H1 (cell line): Measurements from ENCODE around the gene TEX28.
"Not testable (repeated sequence)": the region's sequence is repeated elsewhere in the genome, so short reads cannot be mapped to it uniquely, and the experiment has no call there.

Experiments
- CTCF ChIP-seq, 3 experiments: IDR thresholded peaks; 1 replicate in 2 of 3; 2 replicates in 1 of 3; pipeline versions ENCODE4 v1.5.1 to v1.6.1; 2011; ENCODE audit warnings: low read length in 3 of 3, mild to moderate bottlenecking in 3 of 3, inconsistent platforms in 2 of 3, low read depth in 1 of 3, moderate library complexity in 1 of 3; ENCODE audit not compliant: insufficient read depth in 1 of 3; ENCODE audit errors: control extremely low read depth in 1 of 3
- FOSL1 ChIP-seq: IDR thresholded peaks from 2 replicates; pipeline ENCODE4 v1.6.1; 2011; ENCODE audit warnings: mild to moderate bottlenecking, low read depth, low read length, moderate library complexity; ENCODE audit not compliant: insufficient read depth
- GTF2F1 ChIP-seq: IDR thresholded peaks from 2 replicates; pipeline ENCODE4 v1.6.1; 2012; ENCODE audit warnings: low read depth, low read length, improper control_type of control experiment, borderline replicate concordance
- SP2 ChIP-seq: IDR thresholded peaks from 2 replicates; pipeline ENCODE4 v1.6.1; 2012; ENCODE audit warnings: mild to moderate bottlenecking, low read length, inconsistent platforms
- USF2 ChIP-seq: IDR thresholded peaks from 2 replicates; pipeline ENCODE4 v1.6.1; 2011; ENCODE audit warnings: low read length, improper control_type of control experiment

GRCh38 chrX:154238939-154239559 is 55.9 kb downstream of the TEX28 start:
- not testable (repeated sequence) for TF ChIP-seq CTCF (IDR thresholded peaks at IDR 0.05; ENCODE audit: control extremely low read depth in 1 of 3, insufficient read depth in 1 of 3, low read depth in 1 of 3, low read length in 3 of 3); SP2; FOSL1; USF2; GTF2F1
